ENCODE data around the gene CPN2.

The CPN2 gene

DNA sequence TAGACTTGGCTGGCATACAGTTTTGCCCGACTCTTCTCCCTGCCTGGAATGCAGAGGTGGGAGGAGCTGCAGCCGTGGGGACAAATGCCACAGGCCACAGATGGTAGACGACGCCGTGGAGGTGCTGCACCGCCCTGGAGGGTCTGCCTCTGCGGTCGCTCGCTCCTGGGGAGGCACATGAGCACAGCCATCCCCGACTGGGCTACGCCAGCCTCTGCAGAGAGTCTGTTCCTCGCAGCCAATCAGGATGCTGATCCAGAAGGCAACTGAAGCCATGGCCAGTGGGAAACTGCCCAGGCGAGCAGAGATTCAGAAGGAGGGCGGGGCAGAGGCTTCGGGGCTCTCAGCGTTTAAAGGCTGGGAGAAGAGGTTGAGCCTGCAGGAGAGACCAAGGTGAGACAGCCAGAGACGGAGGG is 30.3 kb upstream of the CPN2 start:
- DNase-seq (ENCODE audit: low read depth in 2 of 2), result no peak

- DNase-seq (ENCODE audit: low read depth in 2 of 2), result no peak
These were observed 29.2 kb upstream of the CPN2 start for GRCh38 chr3:194380326-194380725.

DNA sequence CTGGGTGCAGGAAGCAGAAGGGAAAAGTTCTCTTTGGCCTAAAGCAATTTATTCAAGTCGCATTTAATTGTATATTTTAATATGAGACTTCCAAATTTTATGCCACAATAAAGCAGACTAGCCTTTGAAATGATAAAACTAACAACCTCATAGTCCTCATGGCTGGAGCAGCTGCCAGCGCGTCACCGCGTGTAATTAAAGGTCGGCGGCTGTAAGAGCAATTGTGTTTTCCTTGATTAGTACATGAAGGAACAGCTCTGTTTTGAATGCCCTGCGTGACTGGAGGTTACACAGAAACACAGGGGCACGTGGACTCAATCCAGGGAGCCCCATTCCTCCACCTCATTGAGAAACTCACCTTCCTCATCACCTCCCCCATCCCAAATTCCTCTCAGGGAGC is 28.5 kb upstream of the CPN2 start:
- no peak for DNase-seq (ENCODE audit: low read depth in 2 of 2)

GRCh38 chr3:194379231-194379630 is 28.1 kb upstream of the CPN2 start:
- DNase-seq (ENCODE audit: low read depth in 2 of 2), result no peak

- no peak for DNase-seq (ENCODE audit: low read depth in 2 of 2)
These were observed 26.6 kb upstream of the CPN2 start for GRCh38 chr3:194377708-194378107.

DNA sequence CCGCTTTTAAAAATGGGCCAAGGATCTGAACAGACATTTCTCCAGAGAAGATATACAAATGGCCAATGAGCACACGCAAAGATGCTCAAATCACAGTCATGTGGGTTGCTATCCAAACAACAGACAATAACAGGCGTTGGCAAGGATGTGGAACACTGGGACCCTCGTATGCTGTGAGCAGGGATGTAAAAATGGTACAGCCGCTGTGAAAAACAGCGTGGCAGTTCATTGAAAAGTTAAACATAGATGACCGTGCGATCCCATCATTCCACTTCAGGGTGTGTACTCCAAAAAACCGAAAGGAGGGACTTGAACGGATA is 25.1 kb upstream of the CPN2 start:
- no peak for DNase-seq (ENCODE audit: low read depth in 2 of 2)

- no peak for DNase-seq (ENCODE audit: low read depth in 2 of 2)
These were observed 24.5 kb upstream of the CPN2 start for GRCh38 chr3:194375473-194376240.

DNA sequence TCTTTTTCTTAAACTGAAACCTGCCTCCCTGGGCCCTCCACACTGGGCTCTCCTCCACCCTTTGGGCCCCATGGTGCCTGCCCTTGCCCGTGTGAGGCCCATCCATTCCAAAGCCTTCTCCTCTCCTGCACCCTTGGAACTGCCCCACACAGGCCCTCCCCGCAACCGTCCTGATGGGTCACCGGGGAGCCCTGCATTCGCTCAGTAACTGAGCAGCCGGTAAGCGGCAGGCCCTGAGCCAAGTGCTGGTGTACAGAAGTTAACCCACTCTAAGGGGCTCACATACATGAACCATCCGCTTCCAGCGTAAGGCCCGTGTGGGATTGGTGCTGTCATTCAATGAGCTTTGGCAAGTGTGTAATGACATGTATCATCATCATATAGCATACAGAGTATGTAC is 23.8 kb upstream of the CPN2 start:
- no peak for DNase-seq (ENCODE audit: low read depth in 2 of 2)

DNA sequence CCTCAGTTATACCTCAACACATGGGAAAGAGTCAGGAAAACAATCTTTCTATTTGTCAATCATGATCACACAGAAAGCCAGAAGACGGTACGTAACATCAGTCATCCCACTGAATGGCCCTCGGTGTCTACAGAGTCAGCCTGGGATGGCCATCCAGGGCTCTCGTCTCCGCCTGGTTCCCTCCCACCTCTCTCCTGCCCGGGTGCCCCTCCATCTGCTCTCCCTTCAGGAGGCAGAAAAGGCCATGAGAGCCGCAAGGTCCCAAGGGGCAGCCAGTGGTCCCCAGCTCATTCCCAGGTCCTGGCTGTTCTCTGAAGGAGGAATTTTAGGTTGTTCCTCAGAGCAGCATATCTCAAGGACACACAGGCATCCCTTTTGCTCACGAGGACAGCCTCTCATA is 22.8 kb upstream of the CPN2 start:
- DNase-seq (ENCODE audit: low read depth in 2 of 2), result no peak

DNA sequence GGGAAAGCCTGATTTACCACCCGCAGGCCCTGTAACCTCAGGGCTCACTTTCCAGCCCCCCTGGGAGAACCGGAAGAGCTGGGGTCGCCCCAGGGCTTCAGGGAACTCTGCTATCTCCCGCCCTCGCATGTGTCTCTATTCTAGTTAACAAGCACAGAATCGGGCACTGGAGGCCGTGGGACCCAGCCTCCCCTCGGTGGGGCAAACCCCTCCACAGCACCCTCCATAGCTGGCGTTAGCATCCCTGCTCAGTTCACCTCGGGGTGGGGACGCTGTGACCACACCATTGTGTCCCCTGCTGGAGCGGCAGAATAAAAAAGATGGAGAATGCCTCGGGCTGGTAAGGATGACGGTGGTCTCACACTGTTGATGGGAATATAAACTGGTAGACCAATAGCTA is 21.9 kb upstream of the CPN2 start:
- DNase-seq (ENCODE audit: low read depth in 2 of 2), result no peak

DNA sequence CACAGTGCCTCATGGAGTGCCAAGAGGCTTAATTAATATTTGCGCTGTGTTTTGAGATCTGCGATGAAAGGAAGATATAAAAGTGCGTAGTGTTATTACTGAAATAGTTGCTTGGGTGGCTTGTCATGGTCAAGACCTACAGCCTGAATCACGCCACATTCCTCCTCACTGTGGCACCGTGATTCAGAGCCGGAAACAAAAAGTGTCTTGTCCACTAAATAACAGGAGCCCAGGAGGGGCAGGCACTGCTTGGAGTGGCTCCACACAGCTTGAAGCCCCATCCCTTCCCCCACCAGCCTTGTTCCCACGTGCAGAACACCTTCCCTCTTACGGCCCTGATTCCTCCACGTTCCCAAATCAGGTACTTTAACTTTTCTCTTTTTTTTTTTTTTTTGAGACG is 19.6 kb upstream of the CPN2 start:
- no peak for DNase-seq (ENCODE audit: low read depth in 2 of 2)

GRCh38 chr3:194369522-194370279 is 18.6 kb upstream of the CPN2 start, which contains the start of gene LRRC15:
LRRC15 (minus strand) TSS chr3:194369743; CDS start chr3:194361043, 8,700 bp downstream.
- no peak for DNase-seq (ENCODE audit: low read depth in 2 of 2)

GRCh38 chr3:194368918-194369317 is 17.8 kb upstream of the CPN2 start:
- DNase-seq (ENCODE audit: low read depth in 2 of 2), result no peak

DNA sequence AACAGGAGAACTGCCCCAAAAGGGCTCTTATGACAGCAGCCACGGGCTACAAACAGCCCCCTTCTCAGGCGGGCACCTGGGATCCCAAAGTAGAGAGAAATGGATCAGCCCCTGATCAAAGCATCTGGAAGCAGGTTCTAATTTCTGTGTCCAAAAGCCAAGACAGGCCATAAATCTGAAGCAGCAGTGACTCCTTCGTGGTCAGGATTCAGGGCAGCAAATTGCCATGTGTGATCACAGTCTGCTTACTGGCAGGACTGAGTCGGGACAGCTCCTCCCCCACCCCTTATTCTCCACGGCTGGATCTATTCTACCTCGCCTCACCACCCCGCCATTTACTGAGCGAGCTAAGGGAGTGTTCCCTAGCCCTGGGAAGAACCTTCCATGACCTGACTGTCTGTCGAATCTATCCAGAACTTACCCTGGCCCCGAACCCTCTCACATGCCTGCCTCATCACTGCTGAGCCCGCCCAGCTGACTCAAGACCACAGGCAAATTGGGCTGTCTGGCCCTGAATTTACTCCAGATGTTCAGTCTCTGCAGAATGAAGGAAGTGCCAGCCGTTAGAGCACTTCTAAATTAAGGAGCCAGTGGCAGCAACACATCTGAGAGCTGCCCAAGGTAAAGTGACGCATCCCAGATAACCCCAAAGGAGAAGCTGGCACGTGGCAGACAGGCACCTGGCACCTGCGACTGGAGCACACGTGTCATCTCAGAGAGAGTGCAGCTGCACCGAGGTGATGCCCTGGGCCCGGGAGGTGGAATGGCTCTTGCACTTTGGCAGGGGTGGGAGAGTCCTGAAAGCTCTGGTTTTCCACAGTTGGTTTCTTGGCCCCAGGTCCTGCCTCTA is 17.1 kb upstream of the CPN2 start:
- DNase-seq (ENCODE audit: low read depth in 2 of 2), result no peak

- no peak for DNase-seq (ENCODE audit: low read depth in 2 of 2)
These were observed 14.9 kb upstream of the CPN2 start for GRCh38 chr3:194365978-194366490.

DNA sequence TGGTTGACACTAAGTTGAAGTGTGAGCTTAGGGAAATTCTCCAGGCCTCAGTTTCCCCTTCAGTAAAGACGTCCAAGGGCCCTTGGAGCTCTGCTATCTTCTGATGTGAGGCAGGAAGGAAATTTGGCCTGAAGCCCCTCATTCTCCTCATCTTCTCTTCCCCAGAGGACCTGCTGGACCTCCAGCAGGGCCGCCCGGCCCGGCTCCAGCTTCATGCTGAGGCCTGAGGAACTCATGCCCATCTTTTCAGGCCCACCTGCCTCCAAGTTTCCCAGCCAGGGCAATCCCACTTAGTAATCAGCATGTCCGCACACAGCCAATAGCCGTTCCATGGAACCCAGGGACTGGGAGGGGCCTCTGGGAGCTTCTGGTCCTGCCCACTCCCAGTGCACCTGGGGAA is 14.4 kb upstream of the CPN2 start:
- DNase-seq (ENCODE audit: low read depth in 2 of 2), result no peak

DNA sequence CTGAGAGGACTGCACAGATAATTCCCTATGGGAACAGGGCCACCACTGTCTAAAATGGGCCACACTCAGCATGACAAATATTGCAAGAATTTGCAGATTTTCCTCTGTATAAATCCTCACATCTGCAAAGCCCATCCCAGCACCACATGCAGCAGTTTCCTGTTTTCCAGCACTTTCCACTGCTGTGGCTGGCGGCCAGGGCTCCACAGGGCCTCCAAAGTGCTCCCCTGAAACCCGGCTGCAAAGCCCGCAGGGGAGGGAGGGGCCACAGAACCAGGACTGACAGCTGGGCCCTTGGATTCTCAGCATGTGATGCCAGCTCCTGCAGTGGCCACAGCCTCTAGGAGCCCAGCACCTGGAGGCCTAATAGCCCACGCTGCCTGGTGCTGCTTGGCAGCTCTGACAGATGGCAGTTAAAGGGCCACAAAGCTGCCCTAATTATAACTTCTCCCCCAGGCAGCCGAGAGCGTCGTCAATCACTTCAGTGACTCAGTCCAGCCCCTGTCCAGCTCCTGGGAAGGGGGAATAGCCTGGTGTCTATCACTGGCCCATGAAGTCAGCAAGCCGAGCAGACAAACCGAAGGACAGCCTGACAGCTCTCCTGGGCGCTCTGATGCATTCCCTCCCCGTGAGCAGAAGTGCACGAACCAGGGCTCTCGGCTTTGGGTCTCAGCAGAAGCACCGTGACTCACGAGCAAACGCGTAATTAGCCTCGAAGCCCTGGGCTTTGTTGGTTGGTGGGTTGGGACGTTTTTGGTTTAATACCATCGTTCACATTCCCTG is 13.7 kb upstream of the CPN2 start:
- no peak for DNase-seq (ENCODE audit: low read depth in 2 of 2)

- DNase-seq (ENCODE audit: low read depth in 2 of 2), result no peak
These were observed 13.2 kb upstream of the CPN2 start for GRCh38 chr3:194364314-194364651.

- no peak for DNase-seq (ENCODE audit: low read depth in 2 of 2)
These were observed 9.4 kb upstream of the CPN2 start for GRCh38 chr3:194360568-194360967.

- DNase-seq (ENCODE audit: low read depth in 2 of 2), result no peak
These were observed 6.6 kb upstream of the CPN2 start for GRCh38 chr3:194357681-194358080.

DNA sequence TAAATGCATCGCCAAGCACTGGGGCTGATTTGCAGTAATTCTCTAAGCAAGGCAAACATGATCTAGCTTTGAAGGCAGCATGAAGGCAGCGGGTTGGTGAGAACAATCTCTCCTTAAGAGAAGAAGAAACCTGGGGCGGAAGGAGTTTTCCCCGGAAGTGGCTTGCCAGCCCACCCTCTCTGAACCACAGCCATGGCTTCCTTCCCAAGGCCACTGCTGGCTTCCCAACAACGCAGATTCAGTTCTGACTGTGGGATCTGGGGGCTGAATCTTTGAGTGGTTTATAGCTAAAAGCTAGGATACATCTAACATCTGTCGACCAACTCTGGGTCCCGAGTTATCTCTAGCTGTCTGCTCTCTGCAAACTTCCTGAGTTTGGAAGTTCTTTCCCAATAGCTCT is 4.3 kb upstream of the CPN2 start:
- no peak for DNase-seq (ENCODE audit: low read depth in 2 of 2)

- no peak for DNase-seq (ENCODE audit: low read depth in 2 of 2)
These were observed 3.2 kb upstream of the CPN2 start for GRCh38 chr3:194354315-194354714.

All from stimulated activated CD4-positive, alpha-beta T cell treated with anti-CD3 and anti-CD28 coated beads, Interleukin-1b, Interleukin-23, amount 100 ng/mL, for 4 hours (primary cell).